Measurements from ENCODE around the gene STXBP1.
A peak's percentile ranks its signal among the peaks of the same experiment; 100 is the strongest.

The STXBP1 gene

GRCh38 chr9:127703289-127703946, 91.3 kb downstream of the STXBP1 start:
- Histone ChIP-seq H4K12ac (ENCODE audit: low read depth, low read length) (no peak overlapping the region), H2AK5ac (ENCODE audit: low read length) (no peak overlapping the region), H3K14ac (ENCODE audit: low read length) (no peak overlapping the region), H4K8ac (ENCODE audit: low read depth, low read length) (no peak overlapping the region), H3K27me3 (ENCODE audit: insufficient read depth, low read length) (no peaks in the 10 kb centered on the region), H3K18ac (ENCODE audit: low read length) (no peak overlapping the region), H4K91ac (ENCODE audit: low read depth, low read length) (no peak overlapping the region), H2AFZ (ENCODE audit: insufficient read depth, low read length, poor library complexity) (no peak overlapping the region), H3K36me3 (ENCODE audit: control insufficient read depth in 1 of 2, insufficient read depth in 2 of 2, low read length in 2 of 2) (no peaks in the 10 kb centered on the region), H3K9me3 (ENCODE audit: insufficient read depth, low read depth, low read length) (no peaks in the 10 kb centered on the region), H2BK120ac (ENCODE audit: insufficient read depth, low read length, poor library complexity) (no peak overlapping the region), H3K9ac (ENCODE audit: low read length) (no peak overlapping the region), H3K4me1 (ENCODE audit: control insufficient read depth in 1 of 2, insufficient read depth in 2 of 2, low read length in 2 of 2) (peaks cover 0 to 6% of the 10 kb centered on the region in 2 experiments), H3K23ac (ENCODE audit: low read length) (no peak overlapping the region), H3K79me1 (ENCODE audit: low read length) (peaks cover 3% of the 10 kb centered on the region), H3K4me2 (ENCODE audit: low read length) (no peak overlapping the region), H2BK12ac (ENCODE audit: low read length) (no peak overlapping the region), H3K4ac (ENCODE audit: low read depth, low read length) (no peak overlapping the region), H3K27ac (ENCODE audit: low read depth, low read length) (no peak overlapping the region), H3K79me2 (ENCODE audit: control insufficient read depth, insufficient read depth, low read length, poor library complexity) (no peaks in the 10 kb centered on the region), H3K4me3 (ENCODE audit: low read depth, low read length) (no peak overlapping the region), H2BK5ac (ENCODE audit: low read depth, low read length, poor library complexity) (no peak overlapping the region)
- WGBS (ENCODE audit: extremely low coverage, insufficient coverage, insufficient read length) = no CpG with 5 or more reads among the region's 9 CpGs
- no peak for DNase-seq

GRCh38 chr9:127705577-127706379, 93.7 kb downstream of the STXBP1 start:
- no peak overlapping the region for H4K8ac ChIP-seq (ENCODE audit: low read depth, low read length)
- H4K91ac ChIP-seq (ENCODE audit: low read depth, low read length) = no peak overlapping the region
- peaks cover 0 to 4% of the 10 kb centered on the region in 2 experiments for H3K4me1 ChIP-seq (ENCODE audit: control insufficient read depth in 1 of 2, insufficient read depth in 2 of 2, low read length in 2 of 2)
- H3K79me2 ChIP-seq (ENCODE audit: control insufficient read depth, insufficient read depth, low read length, poor library complexity) = no peaks in the 10 kb centered on the region
- H3K27me3 ChIP-seq (ENCODE audit: insufficient read depth, low read length) = no peaks in the 10 kb centered on the region
- no peak overlapping the region for H2BK120ac ChIP-seq (ENCODE audit: insufficient read depth, low read length, poor library complexity)
- WGBS (ENCODE audit: extremely low coverage, insufficient coverage, insufficient read length) = no CpG with 5 or more reads among the region's 12 CpGs
- H3K4me3 ChIP-seq (ENCODE audit: low read depth, low read length) = no peak overlapping the region
- no peak overlapping the region for H3K27ac ChIP-seq (ENCODE audit: low read depth, low read length)
- no peaks in the 10 kb centered on the region for H3K36me3 ChIP-seq (ENCODE audit: control insufficient read depth in 1 of 2, insufficient read depth in 2 of 2, low read length in 2 of 2)
- H2AK5ac ChIP-seq (ENCODE audit: low read length) = no peak overlapping the region
- H3K18ac ChIP-seq (ENCODE audit: low read length) = no peak overlapping the region
- no peak overlapping the region for H3K4ac ChIP-seq (ENCODE audit: low read depth, low read length)
- no peak overlapping the region for H3K9ac ChIP-seq (ENCODE audit: low read length)
- H4K12ac ChIP-seq (ENCODE audit: low read depth, low read length) = no peak overlapping the region
- H3K9me3 ChIP-seq (ENCODE audit: insufficient read depth, low read depth, low read length) = no peaks in the 10 kb centered on the region
- no peak overlapping the region for H3K23ac ChIP-seq (ENCODE audit: low read length)
- H2BK5ac ChIP-seq (ENCODE audit: low read depth, low read length, poor library complexity) = no peak overlapping the region
- DNase-seq = no peak
- H3K14ac ChIP-seq (ENCODE audit: low read length) = no peak overlapping the region
- no peak overlapping the region for H2BK12ac ChIP-seq (ENCODE audit: low read length)
- no peaks in the 10 kb centered on the region for H3K79me1 ChIP-seq (ENCODE audit: low read length)
- no peak overlapping the region for H3K4me2 ChIP-seq (ENCODE audit: low read length)
- no peak overlapping the region for H2AFZ ChIP-seq (ENCODE audit: insufficient read depth, low read length, poor library complexity)

- no peaks in the 10 kb centered on the region for H3K36me3 ChIP-seq (ENCODE audit: control insufficient read depth in 1 of 2, insufficient read depth in 2 of 2, low read length in 2 of 2)
- peaks cover 0 to 4% of the 10 kb centered on the region in 2 experiments for H3K4me1 ChIP-seq (ENCODE audit: control insufficient read depth in 1 of 2, insufficient read depth in 2 of 2, low read length in 2 of 2)
- H3K4ac ChIP-seq (ENCODE audit: low read depth, low read length) = no peak within 1 kb of the TSS
- no peak within 1 kb of the TSS for H3K4me3 ChIP-seq (ENCODE audit: low read depth, low read length)
- no peak within 1 kb of the TSS for H4K12ac ChIP-seq (ENCODE audit: low read depth, low read length)
- H3K27me3 ChIP-seq (ENCODE audit: insufficient read depth, low read length) = no peaks in the 10 kb centered on the region
- no peak within 1 kb of the TSS for H3K23ac ChIP-seq (ENCODE audit: low read length)
- no peak within 1 kb of the TSS for H3K9ac ChIP-seq (ENCODE audit: low read length)
- no peaks in the 10 kb centered on the region for H3K9me3 ChIP-seq (ENCODE audit: insufficient read depth, low read depth, low read length)
- no peak within 1 kb of the TSS for H2BK120ac ChIP-seq (ENCODE audit: insufficient read depth, low read length, poor library complexity)
- H3K4me2 ChIP-seq (ENCODE audit: low read length) = no peak within 1 kb of the TSS
- no peaks in the 10 kb centered on the region for H3K79me1 ChIP-seq (ENCODE audit: low read length)
- H2AFZ ChIP-seq (ENCODE audit: insufficient read depth, low read length, poor library complexity) = no peak within 1 kb of the TSS
- no peak within 1 kb of the TSS for H3K27ac ChIP-seq (ENCODE audit: low read depth, low read length)
- no peak within 1 kb of the TSS for H4K91ac ChIP-seq (ENCODE audit: low read depth, low read length)
- no peak within 1 kb of the TSS for H2BK12ac ChIP-seq (ENCODE audit: low read length)
- H4K8ac ChIP-seq (ENCODE audit: low read depth, low read length) = peak within 1 kb of the TSS; percentile 59
- H3K18ac ChIP-seq (ENCODE audit: low read length) = no peak within 1 kb of the TSS
- no peak within 1 kb of the TSS for H2BK5ac ChIP-seq (ENCODE audit: low read depth, low read length, poor library complexity)
- no peaks in the 10 kb centered on the region for H3K79me2 ChIP-seq (ENCODE audit: control insufficient read depth, insufficient read depth, low read length, poor library complexity)
- H2AK5ac ChIP-seq (ENCODE audit: low read length) = no peak within 1 kb of the TSS
- no peak for DNase-seq
- no CpG with 5 or more reads among the region's 11 CpGs for WGBS (ENCODE audit: extremely low coverage, insufficient coverage, insufficient read length)
- no peak within 1 kb of the TSS for H3K14ac ChIP-seq (ENCODE audit: low read length)
Observed at GRCh38 chr9:127706836-127707241, 94.8 kb downstream of the STXBP1 start, which contains the start of gene CFAP157. TSS of gene CFAP157 (plus strand) at chr9:127706988. CDS start at chr9:127707032, 44 bp downstream.

- Histone ChIP-seq H2BK120ac (ENCODE audit: insufficient read depth, low read length, poor library complexity) (no peak overlapping the region), H3K79me1 (ENCODE audit: low read length) (no peaks in the 10 kb centered on the region), H2AK5ac (ENCODE audit: low read length) (no peak overlapping the region), H3K4ac (ENCODE audit: low read depth, low read length) (no peak overlapping the region), H4K91ac (ENCODE audit: low read depth, low read length) (no peak overlapping the region), H3K4me1 (ENCODE audit: control insufficient read depth in 1 of 2, insufficient read depth in 2 of 2, low read length in 2 of 2) (peaks cover 0 to 4% of the 10 kb centered on the region in 2 experiments), H3K9me3 (ENCODE audit: insufficient read depth, low read depth, low read length) (no peaks in the 10 kb centered on the region), H2AFZ (ENCODE audit: insufficient read depth, low read length, poor library complexity) (no peak overlapping the region), H3K4me3 (ENCODE audit: low read depth, low read length) (no peak overlapping the region), H3K18ac (ENCODE audit: low read length) (no peak overlapping the region), H2BK12ac (ENCODE audit: low read length) (no peak overlapping the region), H2BK5ac (ENCODE audit: low read depth, low read length, poor library complexity) (no peak overlapping the region), H3K4me2 (ENCODE audit: low read length) (no peak overlapping the region), H3K36me3 (ENCODE audit: control insufficient read depth in 1 of 2, insufficient read depth in 2 of 2, low read length in 2 of 2) (no peaks in the 10 kb centered on the region), H4K8ac (ENCODE audit: low read depth, low read length) (no peak overlapping the region), H3K27me3 (ENCODE audit: insufficient read depth, low read length) (no peaks in the 10 kb centered on the region), H4K12ac (ENCODE audit: low read depth, low read length) (no peak overlapping the region), H3K14ac (ENCODE audit: low read length) (no peak overlapping the region), H3K27ac (ENCODE audit: low read depth, low read length) (no peak overlapping the region), H3K9ac (ENCODE audit: low read length) (no peak overlapping the region), H3K23ac (ENCODE audit: low read length) (no peak overlapping the region), H3K79me2 (ENCODE audit: control insufficient read depth, insufficient read depth, low read length, poor library complexity) (no peaks in the 10 kb centered on the region)
- WGBS (ENCODE audit: extremely low coverage, insufficient coverage, insufficient read length) = no CpG with 5 or more reads among the region's 5 CpGs
- DNase-seq = peak in 1 of 2 donors; percentile 33
Observed at GRCh38 chr9:127707766-127708165, 95.7 kb downstream of the STXBP1 start.
